OCI-LY7 (cell line): ENCODE results near the gene MAP2K5. TPM values are rescaled to one million over a fixed set of nuclear protein-coding genes. Genes with fewer than 3 reads are reported as not detected.

ENCODE experiments used
- BruUV-seq: library from RNA; stranded (reverse); fragments of 400-500 nt; replicated peaks from 2 replicates; lab custom pipeline; 2021; lab: Mats Ljungman, UMichigan
- CTCF ChIA-PET: fragments of 300-600 bp; sonication (Branson Sonifier 250); formaldehyde crosslinking; loops from one replicate; lab custom pipeline; 2022; ENCODE audit warnings: antibody characterized with exemption; ENCODE audit not compliant: unreplicated experiment; lab: Charles Lee
- POLR2A ChIA-PET: fragments of 300-600 bp; sonication (Branson Sonifier 250); formaldehyde crosslinking; loops from one replicate; lab custom pipeline; 2022; ENCODE audit warnings: antibody characterized with exemption; lab: Charles Lee
- DNase-seq: peaks from one replicate; pipeline ENCODE4 v3.0.0-alpha.2; 2015; ENCODE audit warnings: low spot score
- H2AFZ ChIP-seq: fragments of 200-600 bp; sonication (generic), shearing (Covaris generic); 2 replicates; pipeline ENCODE4 v1.6.1; 2014; ENCODE audit warnings: mild to moderate bottlenecking, antibody characterized with exemption, low read length, moderate library complexity
- H3K27ac ChIP-seq: fragments of 200-600 bp; sonication (generic); 2 replicates; pipeline ENCODE4 v1.5.1; 2014; ENCODE audit warnings: mixed run types, low read depth, mild to moderate bottlenecking, moderate library complexity, low read length, inconsistent platforms; ENCODE audit not compliant: poor library complexity, severe bottlenecking
- H3K36me3 ChIP-seq: fragments of 200-600 bp; sonication (generic); 2 replicates; pipeline ENCODE4 v1.6.1; 2014; ENCODE audit warnings: mild to moderate bottlenecking, antibody characterized with exemption, low read length, moderate library complexity, mixed read lengths; ENCODE audit not compliant: insufficient read depth
- H3K4me1 ChIP-seq: fragments of 200-600 bp; sonication (generic); 2 replicates; pipeline ENCODE4 v1.5.1; 2014; ENCODE audit warnings: mild to moderate bottlenecking, low read length; ENCODE audit not compliant: insufficient read depth, poor library complexity, severe bottlenecking
- H3K4me2 ChIP-seq: fragments of 200-600 bp; sonication (generic); 2 replicates; pipeline ENCODE4 v1.6.1; 2014; ENCODE audit warnings: mild to moderate bottlenecking, low read length
- H3K4me3 ChIP-seq: fragments of 200-600 bp; sonication (generic); 2 replicates; pipeline ENCODE4 v1.5.1; 2014; ENCODE audit warnings: mild to moderate bottlenecking, low read depth, low read length; ENCODE audit not compliant: poor library complexity, severe bottlenecking
- H3K79me2 ChIP-seq: fragments of 200-600 bp; sonication (generic); 2 replicates; pipeline ENCODE4 v1.6.1; 2016; ENCODE audit warnings: low read depth, mild to moderate bottlenecking, low read length, moderate library complexity, mixed read lengths; ENCODE audit not compliant: insufficient read depth
- H3K9me2 ChIP-seq: fragments of 200-600 bp; sonication (generic); 2 replicates; pipeline ENCODE4 v1.6.1; 2016; ENCODE audit warnings: mild to moderate bottlenecking, low read length, mixed read lengths; ENCODE audit not compliant: insufficient read depth
- H3K9me3 ChIP-seq: fragments of 200-600 bp; sonication (generic); 2 replicates; pipeline ENCODE4 v1.6.1; 2014; ENCODE audit warnings: mild to moderate bottlenecking, mixed run types, low read length, mixed read lengths
- H4K20me1 ChIP-seq: fragments of 200-600 bp; sonication (generic); 2 replicates; pipeline ENCODE4 v1.6.1; 2014; ENCODE audit warnings: mild to moderate bottlenecking, antibody characterized with exemption, low read length, moderate library complexity, mixed read lengths; ENCODE audit not compliant: insufficient read depth
- EZH2phosphoT487 ChIP-seq: fragments of 200-600 bp; sonication (generic); IDR thresholded peaks from 2 replicates; pipeline ENCODE4 v1.6.1; 2018; ENCODE audit warnings: low read depth, borderline replicate concordance, mild to moderate bottlenecking, mixed run types, antibody characterized with exemption, low read length, moderate library complexity, mixed read lengths
- intact Hi-C: fragments of 100-400 bp; cut with micrococcal nuclease; formaldehyde crosslinking; loops from one replicate; pipeline ENCODE4 v1.10.0; 2022; ENCODE audit not compliant: unreplicated experiment
- total RNA-seq, 2 experiments: library from RNA; depleted of rRNA in 1 of 2; stranded (reverse); fragments of >200 nt in 1 of 2; shearing (Covaris generic) in 1 of 2; gene quantifications; 2 replicates each; pipeline ENCODE4 v1.2.3, GENCODE V29; 2014 to 2022
- TF ChIP-seq, protein P1 (sequence below): fragments of 200-600 bp; sonication (generic); conservative IDR thresholded peaks from 2 replicates; pipeline ENCODE4 v1.5.1; 2014; ENCODE audit warnings: mild to moderate bottlenecking, antibody characterized with exemption, low read length, moderate library complexity, mixed read lengths

MAP2K5 gene
- total RNA-seq, 2 experiments from 2014 or later: 10.2 to 35.0 TPM

DNA sequence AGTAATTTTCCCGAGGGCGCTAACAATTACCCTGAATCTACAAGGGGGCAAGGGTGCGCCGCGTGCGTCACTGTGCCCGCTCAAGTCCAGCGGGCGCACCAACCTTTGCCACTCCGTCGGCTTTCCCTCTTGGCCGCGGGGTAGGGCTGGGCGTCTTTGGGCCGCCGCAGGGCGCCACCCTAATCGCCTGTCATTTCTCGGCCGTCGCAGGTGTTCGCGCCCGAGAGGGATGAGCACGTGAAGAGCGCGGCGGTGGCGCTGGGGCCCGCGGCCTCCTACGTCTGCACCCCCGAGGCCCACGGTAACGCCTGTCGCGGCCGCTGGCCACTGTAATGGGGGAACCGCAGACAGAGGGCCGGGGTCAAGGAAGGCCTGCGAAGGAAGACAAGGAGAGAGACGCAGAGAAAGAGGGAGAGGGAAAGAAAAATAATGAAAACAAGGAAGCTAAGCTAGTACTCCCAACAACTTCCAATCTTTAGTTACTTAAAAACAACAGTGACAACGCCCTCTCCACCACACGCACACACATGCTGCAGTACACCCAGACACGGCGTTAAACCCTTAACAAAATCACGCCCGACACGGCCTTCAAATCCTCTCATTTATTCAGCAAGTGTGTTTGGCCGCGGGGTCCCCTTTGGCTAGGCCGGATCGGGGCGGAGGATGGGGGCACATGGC is 286.6 kb downstream of the MAP2K5 start:
- H3K79me2 ChIP-seq: no peaks in the 10 kb centered on the region
- H3K36me3 ChIP-seq: no peaks in the 10 kb centered on the region
- H3K4me3 ChIP-seq: no peak overlapping the region
- no peaks in the 10 kb centered on the region for H4K20me1 ChIP-seq
- TF ChIP-seq EZH2phosphoT487: no peak
- TF ChIP-seq, protein P1, sequence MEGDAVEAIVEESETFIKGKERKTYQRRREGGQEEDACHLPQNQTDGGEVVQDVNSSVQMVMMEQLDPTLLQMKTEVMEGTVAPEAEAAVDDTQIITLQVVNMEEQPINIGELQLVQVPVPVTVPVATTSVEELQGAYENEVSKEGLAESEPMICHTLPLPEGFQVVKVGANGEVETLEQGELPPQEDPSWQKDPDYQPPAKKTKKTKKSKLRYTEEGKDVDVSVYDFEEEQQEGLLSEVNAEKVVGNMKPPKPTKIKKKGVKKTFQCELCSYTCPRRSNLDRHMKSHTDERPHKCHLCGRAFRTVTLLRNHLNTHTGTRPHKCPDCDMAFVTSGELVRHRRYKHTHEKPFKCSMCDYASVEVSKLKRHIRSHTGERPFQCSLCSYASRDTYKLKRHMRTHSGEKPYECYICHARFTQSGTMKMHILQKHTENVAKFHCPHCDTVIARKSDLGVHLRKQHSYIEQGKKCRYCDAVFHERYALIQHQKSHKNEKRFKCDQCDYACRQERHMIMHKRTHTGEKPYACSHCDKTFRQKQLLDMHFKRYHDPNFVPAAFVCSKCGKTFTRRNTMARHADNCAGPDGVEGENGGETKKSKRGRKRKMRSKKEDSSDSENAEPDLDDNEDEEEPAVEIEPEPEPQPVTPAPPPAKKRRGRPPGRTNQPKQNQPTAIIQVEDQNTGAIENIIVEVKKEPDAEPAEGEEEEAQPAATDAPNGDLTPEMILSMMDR: no peak
- ChIA-PET POLR2A (no interaction called here), CTCF (no interaction called here)
- H3K9me3 ChIP-seq: no peaks in the 10 kb centered on the region
- H3K27ac ChIP-seq: no peak overlapping the region
- H2AFZ ChIP-seq: no peak overlapping the region
- no peak overlapping the region for H3K4me2 ChIP-seq
- intact Hi-C loops: no loop called here
- no peak for DNase-seq
- no peaks in the 10 kb centered on the region for H3K9me2 ChIP-seq
- no TSS peak for BruUV-seq
- H3K4me1 ChIP-seq: peaks cover 17% of the 10 kb centered on the region

DNA sequence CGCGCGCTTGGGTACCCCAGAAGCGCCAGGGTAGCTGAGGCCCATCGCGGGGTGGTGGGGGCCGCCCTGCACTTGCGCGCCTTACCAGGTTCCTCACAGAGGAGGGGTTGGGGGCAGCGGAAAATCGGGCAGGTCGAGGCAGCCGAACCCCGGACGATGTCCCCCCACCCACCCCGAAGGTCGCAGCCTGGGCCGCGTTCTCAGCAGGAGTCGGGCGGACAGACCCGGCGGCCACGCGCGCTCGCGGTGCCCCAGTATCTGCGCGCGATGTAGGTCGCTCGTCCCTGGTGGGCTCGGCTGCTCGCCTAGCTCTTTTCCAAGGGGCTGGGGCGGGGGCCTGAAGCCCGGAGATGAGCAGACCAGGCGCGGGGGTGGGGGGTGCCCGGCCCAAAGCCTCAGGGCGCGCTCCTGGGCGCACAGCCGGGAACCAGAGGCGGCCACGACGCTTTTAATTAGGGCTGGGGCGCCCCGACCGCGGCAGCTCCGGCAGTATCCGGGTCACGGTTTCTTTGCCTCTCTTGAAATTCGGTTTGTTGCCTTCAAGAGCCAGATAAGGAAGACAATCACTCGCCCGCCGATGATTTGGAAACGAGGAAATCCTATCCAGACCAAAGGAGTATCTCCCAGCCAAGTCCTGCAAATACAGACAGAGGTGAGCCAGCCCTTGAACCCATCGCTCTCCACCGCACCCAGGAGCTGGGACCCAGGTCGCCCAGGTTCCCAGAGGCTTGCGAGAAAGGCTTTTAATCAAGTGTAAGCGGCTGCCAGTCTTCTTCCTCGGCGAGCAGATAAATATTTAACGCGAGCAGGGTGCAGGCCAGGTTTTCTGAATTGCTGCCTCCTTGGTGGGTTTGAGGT is 287.4 kb downstream of the MAP2K5 start:
- Histone ChIP-seq H3K4me2 (no peak overlapping the region), H3K4me1 (peaks cover 23% of the 10 kb centered on the region), H2AFZ (no peak overlapping the region), H3K36me3 (no peaks in the 10 kb centered on the region), H3K4me3 (no peak overlapping the region), H3K79me2 (no peaks in the 10 kb centered on the region), H3K9me3 (no peaks in the 10 kb centered on the region), H3K9me2 (no peaks in the 10 kb centered on the region), H3K27ac (no peak overlapping the region), H4K20me1 (no peaks in the 10 kb centered on the region)
- TF ChIP-seq, protein P1: no peak
- TF ChIP-seq EZH2phosphoT487: no peak
- ChIA-PET POLR2A (no interaction called here), CTCF (no interaction called here)
- DNase-seq: no peak
- no TSS peak for BruUV-seq
- intact Hi-C loops: no loop called here

DNA sequence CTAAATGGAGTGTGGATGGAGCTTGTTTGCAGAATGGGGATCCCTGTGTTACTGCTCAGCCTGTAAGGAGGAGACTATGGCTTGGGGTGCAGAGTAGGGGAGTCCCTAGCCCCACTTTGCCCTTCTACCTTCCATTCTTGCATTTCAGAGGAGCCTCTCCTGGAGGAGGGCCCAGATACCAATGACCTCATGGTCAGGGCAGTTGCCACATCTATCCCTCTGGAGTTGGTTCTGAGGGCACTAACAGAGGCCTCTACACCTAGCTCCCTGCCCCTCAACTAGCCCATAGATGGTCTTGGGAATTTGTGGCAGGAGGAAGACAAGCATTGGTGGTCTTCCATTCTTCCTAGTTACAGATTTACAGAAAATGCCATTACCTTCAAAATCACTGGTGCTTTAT is 288.9 kb downstream of the MAP2K5 start:
- no peak overlapping the region for H2AFZ ChIP-seq
- DNase-seq: no peak
- no peak overlapping the region for H3K4me2 ChIP-seq
- H3K79me2 ChIP-seq: no peaks in the 10 kb centered on the region
- H3K9me2 ChIP-seq: no peaks in the 10 kb centered on the region
- BruUV-seq: no TSS peak
- CTCF ChIA-PET: no interaction called here
- POLR2A ChIA-PET: interaction anchor here (1.6 kb wide), 1 partner anchor 48 kb away, joined by 8 read pairs; no protein-coding TSS in a partner anchor
- no peak overlapping the region for H3K27ac ChIP-seq
- TF ChIP-seq, protein P1: no peak
- TF ChIP-seq EZH2phosphoT487: no peak
- H3K9me3 ChIP-seq: no peaks in the 10 kb centered on the region
- H3K4me3 ChIP-seq: no peak overlapping the region
- H4K20me1 ChIP-seq: no peaks in the 10 kb centered on the region
- intact Hi-C loops: no loop called here
- no peaks in the 10 kb centered on the region for H3K36me3 ChIP-seq
- peaks cover 37% of the 10 kb centered on the region for H3K4me1 ChIP-seq
